Amygdala (tissue), 56 donors: ENCODE data around the gene ACOX3.
"Not testable (repeated sequence)": the region's sequence is repeated elsewhere in the genome, so short reads cannot be mapped to it uniquely, and the experiment has no call there.

Experiments
- DNase-seq, 56 donors: peaks; one replicate each; lab custom pipeline; 2025; lab: John Stamatoyannopoulos, UW

The ACOX3 gene

DNA sequence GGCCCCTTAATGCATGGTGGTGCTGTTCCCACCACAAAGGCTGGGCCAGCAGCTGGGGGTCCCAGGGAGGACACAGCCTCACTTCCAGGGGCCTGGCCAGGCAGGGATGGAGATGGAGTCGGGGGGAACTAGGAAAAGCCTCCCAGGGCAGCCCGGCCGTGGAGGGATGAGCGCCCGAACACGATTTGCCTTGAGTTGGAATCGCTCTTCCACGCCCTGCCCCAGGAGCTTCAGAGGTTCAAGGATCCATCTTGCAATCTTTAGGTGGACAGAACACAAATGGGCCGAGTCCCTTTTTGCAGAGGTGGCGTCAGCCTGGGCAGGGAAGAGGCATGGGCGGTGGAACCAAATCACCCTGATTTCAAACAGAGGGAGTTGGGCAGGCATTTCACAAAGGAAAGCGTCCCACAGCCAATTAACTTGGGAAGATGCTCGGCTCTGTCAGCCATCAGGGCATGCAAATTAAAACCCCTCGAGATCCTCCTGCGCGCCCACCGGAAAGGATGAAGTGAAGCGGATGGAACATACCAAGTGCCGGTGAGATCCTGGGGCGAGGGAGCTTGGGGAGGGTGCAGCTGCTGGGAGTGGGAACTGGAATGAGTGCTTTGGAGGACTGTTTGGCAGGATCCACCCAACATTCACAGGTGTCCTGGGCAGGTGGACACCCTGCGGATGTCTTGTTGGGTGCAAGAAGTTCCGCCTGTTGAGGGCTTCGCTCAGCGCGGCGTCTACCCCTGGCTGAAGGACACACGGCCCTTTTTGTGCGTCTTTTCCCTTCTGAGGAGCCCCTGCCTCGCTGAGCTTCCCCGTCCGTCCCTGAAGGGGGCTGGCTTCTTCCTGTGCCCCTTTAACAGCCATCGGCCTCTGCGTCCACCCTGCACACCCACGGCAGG is 95.2 kb downstream of the ACOX3 start:
- no peak for DNase-seq

DNA sequence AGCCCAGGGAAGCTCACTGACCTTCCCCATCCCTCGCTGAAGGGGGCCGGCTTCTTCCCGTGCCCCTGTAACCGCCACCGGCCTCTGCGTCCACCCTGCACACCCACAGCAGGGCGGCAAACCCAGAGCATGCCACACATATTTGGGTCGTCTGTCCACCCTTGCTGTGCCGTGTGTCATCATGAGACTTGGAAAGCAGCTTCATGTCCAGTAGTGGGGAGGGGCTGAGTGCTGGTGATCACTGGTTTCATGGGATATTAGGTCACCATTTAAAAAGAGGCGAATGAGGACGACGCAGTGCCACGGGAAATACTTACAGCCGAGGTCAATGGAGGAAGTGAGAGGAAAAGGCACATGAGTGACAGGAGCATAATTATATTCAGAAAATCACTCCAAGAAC is 96.1 kb downstream of the ACOX3 start:
- DNase-seq: no peak

DNA sequence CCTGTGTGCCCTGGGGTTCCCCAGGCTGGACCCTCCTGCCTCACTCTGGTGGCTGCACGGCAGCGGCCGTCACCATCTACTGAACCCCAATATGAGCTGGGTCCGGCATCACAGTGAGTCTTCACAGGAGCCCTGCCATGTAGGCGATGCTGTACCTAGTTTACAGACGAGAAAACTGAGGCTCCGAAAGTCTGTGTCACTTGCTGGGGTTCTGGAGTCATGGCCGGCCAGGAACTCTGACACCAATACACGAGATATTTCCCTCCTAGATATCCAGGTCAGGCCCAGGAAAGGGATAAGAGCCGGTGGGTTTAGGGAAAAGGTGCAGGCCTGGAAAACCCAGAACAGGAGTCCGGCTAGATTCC is 96.6 kb downstream of the ACOX3 start:
- no peak for DNase-seq

DNA sequence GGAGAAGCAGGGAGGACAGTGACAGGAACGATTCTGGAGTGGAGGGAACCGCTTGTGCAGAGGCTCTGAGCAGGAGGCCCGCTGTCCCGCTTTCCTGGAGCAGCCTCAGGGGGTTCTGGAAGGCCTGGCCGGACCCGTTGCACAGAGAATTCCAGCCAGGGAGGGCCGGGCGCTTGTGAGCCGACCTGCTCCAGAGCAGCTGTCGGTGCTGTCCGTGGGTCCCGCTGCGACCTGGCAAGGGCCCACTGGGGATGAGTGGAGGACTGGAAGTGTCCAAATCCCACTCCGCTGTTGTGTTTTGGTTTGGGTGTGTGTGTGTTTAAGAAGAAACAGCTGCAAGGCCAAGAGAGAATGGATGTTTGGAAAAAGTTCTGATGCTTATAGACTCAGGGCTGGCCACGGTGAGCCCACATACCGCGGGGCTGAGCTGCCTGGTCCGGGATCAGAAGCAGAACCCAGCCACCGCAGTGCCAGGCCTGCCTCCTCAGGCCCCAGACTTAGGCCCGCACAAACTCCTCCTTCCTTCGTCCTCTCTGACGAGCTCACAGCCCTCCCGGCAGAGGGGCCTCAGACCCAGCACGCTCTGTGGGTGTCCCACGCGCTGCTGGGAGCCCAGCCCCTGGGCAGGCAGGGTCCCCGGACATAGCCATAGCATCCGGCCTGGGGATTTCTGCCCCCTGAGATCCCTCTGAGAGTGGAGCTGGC is 97.1 kb downstream of the ACOX3 start:
- DNase-seq: no peak

DNA sequence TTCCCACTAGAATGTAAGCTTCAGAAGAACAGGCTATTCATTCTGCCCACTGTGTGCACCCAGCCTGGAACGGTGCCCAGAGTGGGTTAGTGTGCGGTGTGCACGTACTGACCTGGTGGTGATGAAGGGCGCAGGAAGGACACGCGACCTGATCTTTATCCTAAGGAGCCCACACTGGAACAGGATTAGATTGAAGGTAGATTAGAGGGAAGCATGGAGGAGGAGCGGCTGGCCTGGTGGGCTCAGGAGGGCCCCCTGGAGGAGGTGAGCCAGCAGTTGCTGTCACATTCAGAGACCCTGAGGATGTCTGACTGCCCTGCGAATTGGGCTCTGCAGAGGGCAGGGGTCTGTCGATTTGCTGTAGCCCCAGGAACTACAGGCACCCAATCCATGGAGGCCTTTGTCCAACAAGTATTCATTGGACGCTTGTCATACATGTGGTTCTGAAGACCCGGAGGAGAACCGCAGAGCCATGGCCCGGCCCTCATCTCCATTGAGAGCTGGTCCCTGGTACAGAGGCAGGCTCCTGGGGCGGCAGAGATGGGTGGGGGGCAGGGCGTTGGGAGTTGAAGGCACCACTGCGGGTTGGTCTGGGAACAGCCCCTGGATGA is 97.8 kb downstream of the ACOX3 start:
- no peak for DNase-seq

DNA sequence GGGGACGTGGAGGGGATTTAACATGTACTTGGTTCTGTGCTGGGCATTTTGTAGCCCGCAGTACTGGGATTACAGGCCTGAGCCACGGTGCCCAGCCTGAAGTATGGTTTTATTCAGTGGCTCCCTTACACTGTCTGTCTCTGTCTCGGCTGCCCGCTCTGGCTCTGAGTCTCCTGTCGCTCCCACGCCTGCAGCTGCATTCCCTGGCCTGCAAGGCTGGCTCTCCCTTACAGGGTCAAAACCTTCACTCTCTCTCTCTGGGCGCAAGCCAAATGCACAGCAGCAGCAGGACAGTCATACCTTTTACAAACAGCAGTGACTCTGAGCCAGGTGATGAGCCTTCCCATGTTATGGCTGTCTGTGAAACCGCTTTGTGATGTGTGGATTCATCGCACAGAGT is 98.8 kb downstream of the ACOX3 start:
- DNase-seq: peak in 21 of 56 donors; percentile 9 to 63 (median 38)

DNA sequence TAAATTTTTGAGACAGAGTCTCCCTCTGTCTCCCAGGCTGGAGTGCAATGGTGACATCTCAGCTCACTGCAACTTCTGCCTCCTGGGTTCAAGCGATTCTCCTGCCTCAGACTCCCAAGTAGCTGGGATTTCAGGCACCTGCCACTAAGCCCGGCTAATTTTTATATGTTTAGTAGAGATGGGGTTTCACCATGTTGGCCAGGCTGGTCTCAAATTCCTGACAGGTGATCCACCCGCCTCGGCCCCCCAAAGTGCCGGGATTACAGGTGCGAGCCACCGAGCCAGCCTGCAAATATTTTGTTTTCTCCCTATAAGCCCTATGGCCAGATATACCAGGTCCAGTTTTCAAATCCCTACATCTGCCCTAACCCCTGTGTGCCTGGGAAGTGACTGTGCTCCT is 99.2 kb downstream of the ACOX3 start:
- not testable (repeated sequence) for DNase-seq

DNA sequence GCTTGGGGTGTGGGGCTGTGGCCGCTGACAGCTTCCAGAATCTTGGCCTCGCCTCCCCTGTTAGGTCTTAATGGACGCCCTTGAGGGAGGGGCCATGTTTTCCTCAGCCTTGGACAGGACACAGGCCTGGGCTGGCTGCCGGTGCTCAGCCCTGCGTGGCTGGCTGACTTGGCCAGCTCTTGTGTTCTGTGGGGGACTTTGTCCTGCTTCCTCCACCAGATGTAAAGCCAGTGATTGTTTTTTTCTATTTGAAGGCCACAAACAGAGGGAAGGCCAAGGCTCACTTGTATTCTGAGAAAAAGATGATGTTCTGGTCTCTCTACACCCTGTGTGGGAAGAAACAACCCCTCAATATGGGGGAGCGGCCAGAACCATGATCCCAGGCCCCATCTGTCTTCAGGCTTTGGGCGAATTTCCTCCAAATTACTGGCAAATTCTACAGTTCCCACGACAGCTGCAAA is 99.7 kb downstream of the ACOX3 start:
- DNase-seq: peak in 47 of 56 donors; percentile 14 to 82 (median 56)

DNA sequence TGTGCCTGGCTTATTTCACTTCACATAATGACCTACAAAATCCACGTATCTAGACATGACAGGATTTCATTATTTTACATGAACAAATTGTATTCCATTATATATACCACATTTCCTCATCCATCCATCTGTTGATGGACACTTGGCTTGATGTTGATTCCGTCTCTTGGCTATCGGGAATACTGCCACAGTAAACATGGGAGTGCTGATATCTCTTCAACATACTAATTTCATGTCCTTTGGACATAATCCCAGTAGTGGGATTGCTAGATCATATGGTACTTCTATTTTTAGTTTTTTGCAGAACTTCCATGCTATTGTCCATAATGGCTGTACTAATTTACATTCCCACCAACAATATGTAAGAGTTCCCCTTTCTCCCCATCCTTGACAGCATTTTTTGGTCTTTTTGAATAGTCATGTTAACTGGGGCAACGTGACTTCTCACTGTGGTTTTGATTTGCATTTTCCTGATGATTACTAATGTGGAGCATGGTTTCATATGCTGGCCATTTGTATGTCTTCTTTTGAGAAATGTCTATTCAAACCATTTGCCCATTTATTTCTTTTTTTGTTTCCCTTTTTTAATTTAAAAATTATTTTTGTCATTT is 102.1 kb downstream of the ACOX3 start:
- no peak for DNase-seq

DNA sequence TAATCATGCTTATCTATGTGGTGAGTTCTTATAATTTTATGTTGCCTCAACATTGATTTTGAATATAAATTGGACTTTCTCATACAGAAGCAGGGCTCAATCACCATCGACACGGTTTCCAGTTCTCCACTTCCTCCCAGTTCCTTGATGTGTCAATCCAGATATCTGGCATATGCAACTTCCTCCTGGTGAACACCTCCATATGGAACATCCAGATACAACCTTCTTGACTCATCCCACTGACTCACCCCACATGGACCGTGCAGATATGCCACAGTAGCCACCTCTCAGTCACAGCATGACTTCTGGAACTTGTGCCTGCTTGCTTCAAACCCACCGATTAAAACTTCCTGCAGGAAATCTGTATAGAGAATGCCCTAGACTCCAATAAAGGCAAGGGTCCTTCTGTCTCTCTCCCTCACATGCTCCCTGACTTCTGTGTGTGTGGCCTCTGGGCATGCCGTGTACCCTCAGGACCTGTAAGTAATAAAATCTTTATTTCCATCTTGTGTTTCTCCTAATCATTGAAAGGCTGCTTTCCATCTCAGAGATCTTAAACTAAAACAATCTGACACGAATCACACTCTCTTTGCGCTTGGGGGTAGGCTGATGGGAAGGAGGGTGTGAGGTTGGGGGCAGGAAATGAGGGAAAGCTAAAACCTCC is 104.0 kb downstream of the ACOX3 start:
- no peak for DNase-seq

DNA sequence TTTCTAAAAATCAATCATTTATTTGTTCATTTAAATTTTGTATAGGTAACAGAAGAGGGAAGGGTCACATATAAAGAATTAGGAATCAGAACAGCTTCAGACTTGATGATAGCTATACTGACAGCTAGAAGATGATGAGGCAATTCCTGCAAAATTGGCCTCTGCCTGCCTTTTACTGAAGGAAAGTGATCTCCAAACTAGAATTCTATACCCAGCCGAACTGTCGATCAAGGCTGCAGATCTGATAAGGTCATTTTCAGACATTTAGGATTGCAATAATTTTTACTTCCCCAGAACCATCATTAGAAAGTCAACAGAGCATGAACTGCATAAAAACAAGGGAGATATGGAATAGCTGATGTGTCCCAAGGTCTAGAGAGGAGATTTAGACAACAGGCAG is 104.7 kb downstream of the ACOX3 start:
- DNase-seq: no peak

DNA sequence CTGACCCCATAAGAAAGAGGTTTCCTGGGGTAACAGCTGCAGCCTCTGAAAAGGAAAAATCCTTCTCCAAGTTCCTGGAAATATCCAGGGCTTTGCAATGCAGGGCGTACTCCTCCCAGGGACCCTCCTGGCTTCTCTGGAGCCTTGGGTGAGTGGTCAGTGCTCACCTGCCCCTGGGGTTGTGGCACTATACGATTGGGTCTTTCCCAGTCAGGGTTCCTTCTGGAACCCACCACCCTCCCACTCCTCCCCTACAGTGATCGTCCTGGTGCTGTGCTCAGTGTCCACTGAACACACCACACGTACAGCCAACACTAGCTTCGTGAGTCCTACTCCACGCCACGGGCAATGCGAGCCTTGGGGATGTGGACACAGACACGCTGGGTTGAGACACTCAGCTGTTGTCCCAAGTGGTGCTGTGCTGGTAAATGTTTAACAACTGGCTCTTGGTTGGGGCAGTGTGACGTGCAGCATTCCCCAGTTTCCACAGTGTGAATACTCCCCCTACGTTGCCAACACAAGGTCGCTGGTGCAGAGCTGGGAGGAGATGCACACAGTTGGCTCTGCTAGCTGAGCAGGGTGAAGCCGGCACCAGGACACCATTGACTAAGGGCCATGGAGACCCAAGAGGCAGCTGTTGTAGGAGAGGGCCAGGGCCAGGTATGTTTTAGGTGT is 105.6 kb downstream of the ACOX3 start:
- DNase-seq: no peak

DNA sequence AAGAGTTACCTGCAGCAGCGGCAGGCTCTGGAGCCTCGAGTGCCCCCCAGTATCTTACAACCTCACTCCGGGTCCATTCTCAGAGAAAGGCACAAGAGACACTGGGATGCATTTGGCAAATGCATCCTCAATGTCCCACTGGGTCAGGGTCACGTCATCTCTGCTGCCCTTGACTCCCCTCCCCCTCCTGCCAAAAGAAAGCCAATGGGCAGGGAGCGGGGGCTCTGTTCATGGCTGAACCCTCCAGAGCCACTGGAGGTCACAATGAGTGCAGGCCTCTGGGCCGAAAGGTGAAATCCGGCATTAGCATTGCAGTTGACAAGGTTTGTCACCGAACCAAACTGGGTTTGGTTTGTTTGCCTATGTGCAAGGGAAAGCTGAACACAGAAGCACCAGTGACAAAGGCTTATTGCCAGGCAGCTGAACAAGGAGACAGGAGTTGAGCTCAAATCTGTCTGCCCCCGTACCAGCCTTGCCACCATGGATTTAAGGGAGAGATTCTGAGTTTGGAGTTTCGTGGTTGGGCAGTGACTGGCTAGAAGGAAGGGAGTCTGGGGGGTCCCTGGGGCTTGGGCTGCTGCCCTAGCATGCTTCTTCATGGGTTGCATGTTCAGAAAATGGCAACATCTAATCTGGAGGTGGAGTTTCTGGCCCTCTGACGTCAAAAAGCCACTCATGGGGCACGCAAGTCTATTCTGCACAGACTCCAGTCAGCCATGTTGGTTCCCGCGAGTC is 106.6 kb downstream of the ACOX3 start:
- DNase-seq: no peak

DNA sequence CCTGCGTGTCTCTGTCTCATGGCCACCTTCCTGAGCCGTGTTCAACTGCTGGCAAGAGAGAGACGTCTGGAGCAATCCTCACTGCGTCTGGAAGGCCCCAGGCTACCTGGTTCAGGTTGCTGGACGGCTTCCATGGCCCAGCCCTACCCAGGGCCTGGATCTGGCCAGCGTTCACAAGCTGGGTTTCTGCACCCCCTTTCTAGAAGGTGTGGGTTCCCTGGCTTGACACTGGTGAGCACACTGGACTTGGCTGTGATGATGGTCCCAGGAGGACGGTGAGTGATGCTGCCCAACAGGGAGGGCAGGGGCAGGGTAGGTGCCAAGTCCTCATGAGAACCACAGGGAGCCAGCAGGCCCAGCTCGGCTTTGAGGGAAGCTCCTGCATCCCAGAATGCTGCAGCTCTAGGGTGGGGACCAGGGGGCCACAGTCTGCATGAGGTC is 107.6 kb downstream of the ACOX3 start:
- no peak for DNase-seq

DNA sequence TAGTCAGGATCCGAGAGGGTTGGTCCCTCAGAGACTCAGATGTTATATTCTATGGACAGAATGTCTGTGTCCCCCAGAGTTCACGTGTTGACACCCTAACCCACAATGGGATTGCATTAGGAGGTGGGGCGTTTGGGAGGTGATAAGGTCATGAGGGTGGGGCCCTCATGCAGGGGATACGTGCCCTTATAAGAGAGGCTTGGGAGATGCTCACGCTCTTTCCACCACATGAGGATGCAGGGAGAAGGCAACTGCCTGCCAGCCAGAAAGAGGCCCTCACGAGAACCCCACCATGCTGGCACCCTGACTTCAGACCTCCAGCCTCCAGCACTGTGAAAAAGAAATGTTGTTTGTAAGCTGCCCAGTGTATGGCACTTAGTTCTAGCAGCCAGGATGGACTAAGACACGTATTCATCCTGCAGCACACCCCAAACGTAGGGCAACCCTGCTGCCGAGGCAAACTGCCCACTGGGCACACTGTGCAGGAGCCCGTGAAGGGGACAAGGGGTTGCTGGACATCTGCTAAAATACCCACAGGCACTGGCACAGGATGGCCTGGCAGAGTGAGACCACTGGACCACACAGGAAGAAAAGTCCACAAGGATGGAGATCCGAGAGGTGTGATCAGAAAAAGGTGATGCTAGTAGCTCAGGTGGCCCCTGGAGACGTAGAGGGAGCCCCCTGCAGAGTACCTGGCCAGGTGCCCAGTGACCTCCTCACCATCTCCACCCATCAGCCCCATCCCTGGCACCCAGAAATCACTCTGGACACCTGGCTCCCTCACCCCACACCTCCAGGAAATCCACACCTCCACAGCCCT is 108.3 kb downstream of the ACOX3 start:
- DNase-seq: no peak

DNA sequence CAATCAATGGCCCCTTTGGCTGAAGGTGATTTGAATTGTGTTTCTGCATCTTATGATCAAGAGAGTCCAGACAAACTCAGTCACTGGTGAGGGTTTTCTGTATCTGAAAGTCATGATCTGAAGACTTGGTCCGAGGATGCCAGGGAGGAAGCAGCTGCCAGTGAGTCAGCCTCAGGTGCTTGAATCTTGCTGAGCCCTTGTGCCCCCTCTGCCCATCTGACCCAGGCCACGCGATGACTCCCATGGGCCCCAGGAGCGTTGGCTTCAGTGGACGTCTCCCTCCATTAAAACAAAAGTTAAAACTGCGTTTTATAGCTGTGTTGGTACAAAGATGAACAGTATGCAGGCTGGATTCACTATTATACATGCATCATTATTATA is 109.0 kb downstream of the ACOX3 start:
- DNase-seq: no peak

DNA sequence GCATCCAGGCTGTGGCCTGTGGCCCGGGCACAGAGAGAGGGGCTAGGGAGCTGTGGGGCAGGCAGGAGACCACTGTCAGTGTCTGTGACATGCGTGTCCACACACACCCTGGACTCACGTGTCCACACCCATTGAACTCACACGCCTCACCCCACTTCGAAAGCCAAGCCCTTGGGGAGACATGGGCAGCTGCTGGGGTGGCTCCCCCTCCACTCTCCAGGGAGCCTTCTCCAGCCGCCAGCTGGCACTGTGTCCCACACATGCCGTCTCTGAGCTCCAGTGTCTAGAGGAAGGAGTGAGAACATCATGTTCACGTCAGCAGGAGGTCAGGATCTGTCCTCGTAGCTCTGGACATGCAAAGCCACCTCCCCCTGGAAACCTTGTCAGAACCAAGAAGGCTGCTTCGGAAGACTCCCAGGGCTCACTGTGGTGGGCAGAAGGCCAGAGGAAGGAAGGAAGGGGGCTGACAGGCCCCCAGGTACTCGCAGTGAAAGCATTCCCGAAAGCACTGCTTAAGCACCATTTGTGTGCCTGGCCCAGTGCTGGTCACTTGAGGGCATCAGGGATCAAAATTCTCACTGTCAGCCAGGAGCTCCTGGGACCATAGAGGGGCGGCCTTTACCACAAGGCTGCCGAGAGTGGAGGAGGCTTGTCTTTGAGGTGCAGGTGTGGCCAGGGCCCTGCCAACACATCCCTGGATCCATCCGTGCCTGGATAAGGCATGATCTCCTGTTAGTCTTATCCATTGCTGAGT is 109.5 kb downstream of the ACOX3 start:
- DNase-seq: peak in 12 of 56 donors; percentile 10 to 44 (median 21)
